ELF-1 (cell line): ENCODE results near the gene PLAAT3.
A peak's percentile ranks its signal among the peaks of the same experiment; 100 is the strongest.
"Not testable (repeated sequence)": the region's sequence is repeated elsewhere in the genome, so short reads cannot be mapped to it uniquely, and the experiment has no call there.

ENCODE experiments used
- DNase-seq: peaks from one replicate; pipeline ENCODE4 v3.0.0-alpha.2; 2016; ENCODE audit warnings: low read depth, low spot score

PLAAT3 gene

GRCh38 chr11:63537293-63538101 lies 76.7 kb downstream of the PLAAT3 start:
- DNase-seq, result no peak

GRCh38 chr11:63536669-63537292 lies 77.5 kb downstream of the PLAAT3 start, which contains the start of gene PLAAT4:
PLAAT4 (plus strand) TSS chr11:63536808; CDS start chr11:63536869, 61 bp downstream.
- DNase-seq, result peak; percentile 32

GRCh38 chr11:63535734-63536133 lies 78.5 kb downstream of the PLAAT3 start:
- no peak for DNase-seq

- DNase-seq, result no peak
These were observed 79.3 kb downstream of the PLAAT3 start for GRCh38 chr11:63534895-63535461.

GRCh38 chr11:63534076-63534475 lies 80.2 kb downstream of the PLAAT3 start:
- peak; percentile 18 for DNase-seq

GRCh38 chr11:63532799-63533475 lies 81.3 kb downstream of the PLAAT3 start:
- peak; percentile 63 for DNase-seq

- no peak for DNase-seq
These were observed 82.1 kb downstream of the PLAAT3 start for GRCh38 chr11:63532117-63532516.

- peak; percentile 80 for DNase-seq
These were observed 83.0 kb downstream of the PLAAT3 start for GRCh38 chr11:63531074-63531792.

- DNase-seq, result no peak
These were observed 84.2 kb downstream of the PLAAT3 start for GRCh38 chr11:63530021-63530420.

GRCh38 chr11:63529373-63529772 lies 84.9 kb downstream of the PLAAT3 start:
- DNase-seq, result not testable (repeated sequence)

GRCh38 chr11:63528729-63529278 lies 85.4 kb downstream of the PLAAT3 start:
- DNase-seq, result not testable (repeated sequence)

- DNase-seq, result not testable (repeated sequence)
These were observed 86.1 kb downstream of the PLAAT3 start for GRCh38 chr11:63528156-63528555.

- DNase-seq, result no peak
These were observed 86.6 kb downstream of the PLAAT3 start for GRCh38 chr11:63527667-63528066.
